NT2/D1 (cell line): ENCODE results near the gene PLSCR3.

Source experiments
- SUZ12 ChIP-seq: IDR thresholded peaks from 2 replicates; pipeline ENCODE4 v1.6.1; 2011; ENCODE audit not compliant: insufficient read length, insufficient read depth; ENCODE audit errors: extremely low read depth
- YY1 ChIP-seq: IDR thresholded peaks from 2 replicates; pipeline ENCODE4 v1.6.1; 2011; ENCODE audit not compliant: insufficient read length, insufficient read depth
- ZNF274 ChIP-seq: IDR thresholded peaks from 2 replicates; pipeline ENCODE4 v1.6.1; 2011; ENCODE audit warnings: mild to moderate bottlenecking, low read depth, low read length

- no peak for TF ChIP-seq YY1
- no peak for TF ChIP-seq ZNF274
- no peak for TF ChIP-seq SUZ12
These were observed 31.0 kb downstream of the PLSCR3 start for GRCh38 chr17:7363311-7363710.
